Endothelial cell of umbilical vein (primary cell): ENCODE measurements around the gene KCTD19.

Experiments
- POLR2A ChIP-seq: IDR thresholded peaks from 2 replicates; pipeline ENCODE4 v1.6.1; 2012; ENCODE audit warnings: low read depth, mild to moderate bottlenecking, control low read depth, low read length
- TF ChIP-seq, protein P1 (sequence below), 2 donors: IDR thresholded peaks; 1 replicate in 1 of 2; 2 replicates in 1 of 2; pipeline ENCODE4 v1.5.1; 2011; ENCODE audit warnings: low read length in 2 of 2, mild to moderate bottlenecking in 2 of 2, moderate library complexity in 2 of 2, control low read depth in 1 of 2, inconsistent platforms in 1 of 2, low read depth in 1 of 2; ENCODE audit not compliant: insufficient read depth in 1 of 2; ENCODE audit errors: extremely low read depth in 1 of 2

DNA sequence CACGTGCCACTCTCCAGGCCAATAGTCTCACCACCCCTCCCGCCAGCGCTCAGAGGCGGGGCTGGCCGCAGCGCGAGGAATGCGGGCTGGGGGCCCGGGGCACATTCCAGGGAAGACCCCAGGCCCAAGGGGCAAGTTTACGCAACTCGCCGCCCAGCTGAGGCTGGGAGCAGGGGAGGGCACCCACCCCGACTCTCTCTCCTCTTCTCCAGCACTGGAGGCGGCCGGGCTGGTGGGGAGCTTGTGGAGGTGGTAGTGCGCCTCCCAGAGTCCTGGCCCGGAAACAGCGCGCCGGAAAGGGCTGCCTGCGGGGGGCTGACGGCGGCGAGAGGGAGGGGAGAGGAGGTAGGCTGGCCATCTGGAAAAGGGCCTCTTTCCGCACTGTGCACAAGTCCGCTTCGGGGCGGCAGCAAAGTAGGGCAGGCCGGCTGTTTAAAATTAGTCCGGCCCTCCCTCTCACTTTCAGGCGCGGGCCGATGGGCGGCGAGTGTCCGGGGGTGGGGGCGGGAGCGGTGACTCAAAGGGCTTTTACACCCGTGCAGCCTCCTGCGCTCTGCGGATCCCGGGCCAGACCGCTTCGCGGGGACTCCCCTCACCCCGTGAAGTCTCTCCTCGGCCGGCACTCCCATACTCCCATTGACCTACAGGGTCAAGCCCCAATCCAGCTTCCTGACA, 80.3 kb downstream of the KCTD19 start:
- peak; percentile 56 for TF ChIP-seq POLR2A
- TF ChIP-seq, protein P1, sequence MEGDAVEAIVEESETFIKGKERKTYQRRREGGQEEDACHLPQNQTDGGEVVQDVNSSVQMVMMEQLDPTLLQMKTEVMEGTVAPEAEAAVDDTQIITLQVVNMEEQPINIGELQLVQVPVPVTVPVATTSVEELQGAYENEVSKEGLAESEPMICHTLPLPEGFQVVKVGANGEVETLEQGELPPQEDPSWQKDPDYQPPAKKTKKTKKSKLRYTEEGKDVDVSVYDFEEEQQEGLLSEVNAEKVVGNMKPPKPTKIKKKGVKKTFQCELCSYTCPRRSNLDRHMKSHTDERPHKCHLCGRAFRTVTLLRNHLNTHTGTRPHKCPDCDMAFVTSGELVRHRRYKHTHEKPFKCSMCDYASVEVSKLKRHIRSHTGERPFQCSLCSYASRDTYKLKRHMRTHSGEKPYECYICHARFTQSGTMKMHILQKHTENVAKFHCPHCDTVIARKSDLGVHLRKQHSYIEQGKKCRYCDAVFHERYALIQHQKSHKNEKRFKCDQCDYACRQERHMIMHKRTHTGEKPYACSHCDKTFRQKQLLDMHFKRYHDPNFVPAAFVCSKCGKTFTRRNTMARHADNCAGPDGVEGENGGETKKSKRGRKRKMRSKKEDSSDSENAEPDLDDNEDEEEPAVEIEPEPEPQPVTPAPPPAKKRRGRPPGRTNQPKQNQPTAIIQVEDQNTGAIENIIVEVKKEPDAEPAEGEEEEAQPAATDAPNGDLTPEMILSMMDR (IDR thresholded peaks at IDR 0.05; ENCODE audit: extremely low read depth in 1 of 2, insufficient read depth in 1 of 2, low read depth in 1 of 2, low read length in 2 of 2): peak; percentile 21 to 27
